Rectal smooth muscle tissue (tissue), 1 donor: Measurements from ENCODE around the gene SPCS3.
"Not testable (repeated sequence)": the region's sequence is repeated elsewhere in the genome, so short reads cannot be mapped to it uniquely, and the experiment has no call there.

Experiments used
- H3K27ac ChIP-seq: one replicate; pipeline ENCODE4 v1.7.0; 2013; ENCODE audit warnings: low read depth, low read length, inconsistent platforms
- H3K27me3 ChIP-seq: one replicate; pipeline ENCODE4 v1.7.0; 2013; ENCODE audit warnings: low read length; ENCODE audit not compliant: control insufficient read depth, insufficient read depth
- H3K36me3 ChIP-seq: one replicate; pipeline ENCODE4 v1.7.0; 2013; ENCODE audit warnings: low read length; ENCODE audit not compliant: control insufficient read depth, insufficient read depth
- H3K4me1 ChIP-seq: one replicate; pipeline ENCODE4 v1.7.0; 2013; ENCODE audit warnings: low read length; ENCODE audit not compliant: control insufficient read depth, insufficient read depth
- H3K4me3 ChIP-seq: one replicate; pipeline ENCODE4 v1.7.0; 2013; ENCODE audit warnings: low read length
- H3K9ac ChIP-seq: one replicate; pipeline ENCODE4 v1.7.0; 2013; ENCODE audit warnings: low read length

The SPCS3 gene

GRCh38 chr4:176308441-176308840 lies 11.3 kb upstream of the SPCS3 start:
- no peaks in the 10 kb centered on the region for H3K4me1 ChIP-seq
- no peak overlapping the region for H3K27ac ChIP-seq
- H3K36me3 ChIP-seq, result no peaks in the 10 kb centered on the region
- H3K9ac ChIP-seq, result no peak overlapping the region
- H3K27me3 ChIP-seq, result no peaks in the 10 kb centered on the region
- H3K4me3 ChIP-seq, result no peak overlapping the region

- Histone ChIP-seq H3K27ac (no peak overlapping the region), H3K9ac (no peak overlapping the region), H3K4me1 (no peaks in the 10 kb centered on the region), H3K36me3 (no peaks in the 10 kb centered on the region), H3K27me3 (no peaks in the 10 kb centered on the region), H3K4me3 (no peak overlapping the region)
Measured at GRCh38 chr4:176309046-176309445, 10.7 kb upstream of the SPCS3 start.

DNA sequence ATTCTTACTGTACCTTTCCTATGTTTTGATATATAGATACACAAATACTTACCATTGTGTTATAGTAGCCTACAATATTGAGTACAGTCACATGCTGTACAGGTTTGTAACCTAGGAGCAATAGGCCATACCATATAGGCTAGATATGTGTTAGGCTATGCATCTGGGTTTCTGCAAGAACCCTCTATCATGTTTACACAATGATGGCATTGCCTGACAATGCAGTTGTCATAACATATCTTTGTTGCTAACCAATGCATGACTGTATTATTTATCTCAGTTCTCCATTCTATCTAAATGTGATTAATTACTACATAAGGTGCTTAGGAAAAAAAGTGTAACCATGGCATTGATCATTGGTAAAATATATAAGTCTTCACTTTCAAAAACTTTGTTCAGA lies 10.0 kb upstream of the SPCS3 start:
- H3K9ac ChIP-seq, result no peak overlapping the region
- no peak overlapping the region for H3K27ac ChIP-seq
- H3K4me3 ChIP-seq, result no peak overlapping the region
- H3K4me1 ChIP-seq, result no peaks in the 10 kb centered on the region
- H3K27me3 ChIP-seq, result no peaks in the 10 kb centered on the region
- H3K36me3 ChIP-seq, result no peaks in the 10 kb centered on the region

GRCh38 chr4:176313596-176314336 lies 6.0 kb upstream of the SPCS3 start:
- no peak overlapping the region for H3K9ac ChIP-seq
- peaks cover 2% of the 10 kb centered on the region for H3K4me1 ChIP-seq
- H3K27ac ChIP-seq, result peak overlapping the region; percentile 35
- H3K4me3 ChIP-seq, result no peak overlapping the region
- H3K27me3 ChIP-seq, result no peaks in the 10 kb centered on the region
- H3K36me3 ChIP-seq, result no peaks in the 10 kb centered on the region

- no peaks in the 10 kb centered on the region for H3K27me3 ChIP-seq
- peak overlapping the region; percentile 72 for H3K27ac ChIP-seq
- peaks cover 13% of the 10 kb centered on the region for H3K4me1 ChIP-seq
- H3K4me3 ChIP-seq, result peak overlapping the region; percentile 65
- H3K9ac ChIP-seq, result peak overlapping the region; percentile 1
- H3K36me3 ChIP-seq, result peaks cover 2% of the 10 kb centered on the region
Measured at GRCh38 chr4:176319151-176319703, 539 bp upstream of the SPCS3 start.

DNA sequence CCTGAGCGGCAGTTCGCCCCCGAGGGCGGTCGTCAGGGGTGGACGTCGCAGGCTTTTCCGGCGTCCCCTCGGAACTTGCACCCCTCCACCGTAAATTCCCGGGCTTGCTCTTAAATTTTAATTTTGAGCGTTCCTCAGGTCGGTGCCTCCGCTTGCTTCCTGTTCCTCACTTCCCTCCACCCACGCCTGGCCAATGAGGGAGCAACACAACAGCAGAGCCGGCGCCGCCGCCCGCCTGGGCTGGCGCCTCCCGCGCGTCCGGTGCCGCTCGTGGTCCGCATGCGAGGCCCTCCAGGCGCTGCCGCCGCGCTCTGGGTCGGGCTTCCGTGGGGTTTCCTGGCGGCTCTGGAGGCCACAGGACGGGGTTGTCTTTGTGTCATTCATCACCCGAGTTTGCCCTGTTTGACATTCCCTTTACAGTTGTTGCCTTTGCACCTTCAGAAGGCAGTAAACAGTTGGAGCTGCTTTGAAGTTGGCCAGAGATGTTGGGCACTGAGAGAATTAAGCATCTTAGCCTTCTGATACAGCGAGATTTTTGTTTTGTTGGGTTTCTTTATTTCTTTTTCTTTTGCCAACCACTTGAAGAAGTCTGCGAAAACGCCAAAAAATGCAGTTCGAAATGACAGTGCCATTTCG lies 692 bp downstream of the SPCS3 start:
- peak overlapping the region; percentile 100 for H3K4me3 ChIP-seq
- no peaks in the 10 kb centered on the region for H3K27me3 ChIP-seq
- H3K4me1 ChIP-seq, result peaks cover 15% of the 10 kb centered on the region
- H3K9ac ChIP-seq, result peak overlapping the region; percentile 99
- peak overlapping the region; percentile 99 for H3K27ac ChIP-seq
- peaks cover 2% of the 10 kb centered on the region for H3K36me3 ChIP-seq

GRCh38 chr4:176320976-176321361 lies 1.2 kb downstream of the SPCS3 start:
- Histone ChIP-seq H3K27me3 (no peaks in the 10 kb centered on the region), H3K4me3 (peak overlapping the region; percentile 100), H3K27ac (peak overlapping the region; percentile 99), H3K4me1 (peaks cover 15% of the 10 kb centered on the region), H3K36me3 (peaks cover 2% of the 10 kb centered on the region), H3K9ac (peak overlapping the region; percentile 85)

DNA sequence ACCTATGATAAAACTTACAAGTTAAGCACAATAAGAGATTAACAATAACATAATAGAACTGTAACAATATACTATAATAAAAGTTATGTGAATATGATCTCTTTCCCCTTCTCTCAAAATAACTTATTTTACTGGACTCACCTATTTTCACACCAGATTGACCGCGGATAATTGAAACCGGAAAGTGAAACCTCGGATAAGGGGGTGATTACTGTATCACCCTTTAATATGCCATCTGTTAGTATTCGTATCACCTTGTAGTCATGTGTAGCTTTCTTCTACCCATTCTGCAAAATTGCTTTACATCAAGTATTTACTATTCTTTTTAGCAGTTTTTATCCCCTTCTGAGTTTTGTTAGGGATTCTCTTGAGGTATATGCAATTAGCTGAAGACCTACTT lies 1.8 kb downstream of the SPCS3 start:
- peaks cover 15% of the 10 kb centered on the region for H3K4me1 ChIP-seq
- no peaks in the 10 kb centered on the region for H3K27me3 ChIP-seq
- H3K4me3 ChIP-seq, result peak overlapping the region; percentile 100
- peak overlapping the region; percentile 99 for H3K27ac ChIP-seq
- peaks cover 2% of the 10 kb centered on the region for H3K36me3 ChIP-seq
- no peak overlapping the region for H3K9ac ChIP-seq

- Histone ChIP-seq H3K4me3 (no peak overlapping the region), H3K27me3 (no peaks in the 10 kb centered on the region), H3K27ac (no peak overlapping the region), H3K4me1 (peaks cover 14% of the 10 kb centered on the region), H3K9ac (no peak overlapping the region), H3K36me3 (peaks cover 7% of the 10 kb centered on the region)
Measured at GRCh38 chr4:176323511-176324160, 3.9 kb downstream of the SPCS3 start.

GRCh38 chr4:176324876-176325275 lies 5.1 kb downstream of the SPCS3 start:
- H3K36me3 ChIP-seq, H3K27ac ChIP-seq, H3K9ac ChIP-seq, H3K4me3 ChIP-seq, H3K27me3 ChIP-seq: not testable (repeated sequence)
- H3K4me1 ChIP-seq, result peaks cover 10% of the 10 kb centered on the region

DNA sequence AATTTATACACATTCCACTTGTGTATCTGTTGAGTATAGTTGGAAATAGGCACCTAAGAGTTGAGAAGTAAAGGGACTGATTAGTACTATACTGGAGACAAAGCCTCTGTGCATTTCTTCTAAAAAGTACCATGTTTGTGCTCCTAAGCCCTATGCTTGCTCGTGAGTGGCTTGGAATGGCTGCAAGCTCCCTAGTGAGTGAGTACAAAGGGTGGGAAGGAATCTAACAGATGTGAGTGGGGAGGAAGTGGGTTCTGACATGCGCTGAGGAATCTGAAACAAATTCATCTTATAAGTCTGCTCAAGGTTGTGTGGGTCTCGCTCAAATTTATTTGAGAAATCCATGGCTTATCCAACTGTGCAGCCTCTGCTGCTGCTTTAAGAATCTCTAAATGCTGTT lies 13.3 kb downstream of the SPCS3 start:
- H3K4me1 ChIP-seq, result peaks cover 3% of the 10 kb centered on the region
- H3K27ac ChIP-seq, result no peak overlapping the region

GRCh38 chr4:176334066-176334465 lies 14.3 kb downstream of the SPCS3 start:
- Histone ChIP-seq H3K9ac (no peak overlapping the region), H3K27me3 (no peaks in the 10 kb centered on the region), H3K27ac (no peak overlapping the region), H3K4me1 (peaks cover 3% of the 10 kb centered on the region), H3K4me3 (no peak overlapping the region), H3K36me3 (no peaks in the 10 kb centered on the region)

More for the DNA sequence above, 13.3 kb downstream of the SPCS3 start:
- Histone ChIP-seq H3K27me3 (no peaks in the 10 kb centered on the region), H3K4me3 (no peak overlapping the region), H3K36me3 (no peaks in the 10 kb centered on the region), H3K9ac (no peak overlapping the region)
